Activated effector memory CD4-positive, alpha-beta T cell treated with anti-CD3 and anti-CD28 coated beads, Interleukin-2, amount 50 U/mL, for 16 hours (primary cell): ENCODE measurements around the gene PRSS33.
A peak's percentile ranks its signal among the peaks of the same experiment; 100 is the strongest.

Source experiments
- DNase-seq: peaks from one replicate; pipeline ENCODE4 v3.0.0-alpha.2; 2020

The PRSS33 gene

DNA sequence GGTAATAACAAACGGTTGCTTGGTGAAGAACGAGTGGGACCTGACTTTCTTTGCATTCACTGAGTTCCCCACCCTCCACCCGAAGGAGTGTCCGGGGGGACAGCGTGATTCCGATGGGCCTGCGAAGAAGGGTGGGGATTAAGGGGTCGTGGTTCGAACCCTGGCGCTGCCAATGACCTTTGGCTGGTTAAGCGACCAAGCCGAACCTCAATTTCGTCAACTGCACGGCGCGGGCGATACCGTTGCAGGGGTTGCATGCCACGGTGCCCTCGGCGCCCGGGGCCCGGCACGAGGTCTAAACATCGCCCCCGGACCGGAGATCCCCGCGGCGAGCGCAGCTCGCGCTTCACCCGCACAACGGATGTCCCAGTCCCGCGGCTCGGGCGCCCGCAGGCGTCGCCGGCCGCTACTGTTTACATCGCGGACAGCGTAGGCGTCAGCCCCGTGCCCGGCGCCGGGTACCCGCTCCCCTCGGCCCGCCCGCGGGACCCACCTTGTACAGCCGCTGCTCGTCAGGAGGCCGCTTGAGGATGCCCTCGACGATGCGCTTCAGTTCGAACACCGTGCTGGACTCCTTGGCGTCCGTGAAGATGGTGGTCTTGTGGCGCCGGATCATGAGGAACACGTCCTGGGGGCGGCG lies 10.7 kb downstream of the PRSS33 start:
- peak; percentile 78 for DNase-seq

DNA sequence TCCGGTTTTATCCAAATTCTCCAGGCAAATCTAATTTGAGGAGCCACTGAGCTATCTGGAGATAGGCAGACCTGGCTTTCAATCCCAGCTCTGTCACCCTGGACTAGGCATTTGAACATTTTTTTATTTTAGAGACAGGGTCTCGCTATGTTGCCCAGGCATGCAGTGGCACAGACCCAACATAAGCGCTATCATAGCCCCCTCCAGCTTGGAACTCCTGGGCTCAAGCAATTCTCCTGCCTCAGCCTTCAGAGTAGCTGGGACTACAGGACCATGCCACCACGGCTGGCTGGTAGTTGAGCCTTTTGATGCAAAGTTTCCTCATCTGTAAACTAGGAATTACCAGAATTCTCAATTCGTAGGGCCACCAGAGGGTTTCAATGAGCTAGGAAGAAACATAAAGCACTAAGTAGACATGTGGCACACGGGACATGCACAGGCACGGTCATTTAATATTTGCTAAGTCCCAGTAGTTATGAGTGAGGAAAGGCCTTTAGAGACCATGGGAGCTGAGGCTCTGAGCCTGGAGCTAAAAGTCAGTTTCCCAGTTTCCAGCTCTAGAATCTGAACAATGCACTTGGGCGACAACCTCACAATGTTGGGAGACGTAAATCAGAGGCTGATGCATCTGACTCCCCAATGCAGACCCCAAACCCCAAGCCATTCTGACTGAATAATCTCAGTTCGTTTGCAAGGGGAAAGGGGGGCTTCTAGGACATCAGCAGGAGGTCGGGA lies 11.4 kb downstream of the PRSS33 start:
- DNase-seq, result no peak

DNA sequence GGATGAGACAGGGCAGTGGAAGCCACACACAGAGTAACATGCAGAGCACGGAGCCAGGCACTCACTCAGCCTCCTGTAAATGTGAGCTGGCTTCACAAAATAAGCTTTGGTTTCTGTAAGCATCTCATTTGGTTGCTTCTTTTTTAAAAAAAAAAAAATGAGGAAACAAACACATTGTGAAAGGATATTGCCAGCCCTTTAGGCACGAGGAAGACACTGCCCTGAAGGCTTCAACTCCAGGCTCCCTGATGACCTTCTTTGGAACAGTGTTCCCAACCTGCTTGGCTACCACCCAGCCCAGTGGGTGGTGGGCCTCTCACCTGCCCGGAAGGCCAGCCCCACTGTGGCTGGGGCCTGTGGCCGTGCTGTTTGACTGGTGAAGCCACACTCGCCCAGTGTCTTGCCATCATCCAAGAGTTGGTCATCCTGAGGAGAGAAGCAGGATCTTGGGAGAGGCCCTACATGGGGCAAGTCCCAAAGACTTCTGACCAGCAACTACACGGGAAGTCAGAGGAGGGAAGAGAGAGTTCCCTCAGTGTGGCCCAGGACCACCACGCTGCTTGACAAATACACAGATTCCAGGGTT lies 12.1 kb downstream of the PRSS33 start:
- DNase-seq, result no peak

DNA sequence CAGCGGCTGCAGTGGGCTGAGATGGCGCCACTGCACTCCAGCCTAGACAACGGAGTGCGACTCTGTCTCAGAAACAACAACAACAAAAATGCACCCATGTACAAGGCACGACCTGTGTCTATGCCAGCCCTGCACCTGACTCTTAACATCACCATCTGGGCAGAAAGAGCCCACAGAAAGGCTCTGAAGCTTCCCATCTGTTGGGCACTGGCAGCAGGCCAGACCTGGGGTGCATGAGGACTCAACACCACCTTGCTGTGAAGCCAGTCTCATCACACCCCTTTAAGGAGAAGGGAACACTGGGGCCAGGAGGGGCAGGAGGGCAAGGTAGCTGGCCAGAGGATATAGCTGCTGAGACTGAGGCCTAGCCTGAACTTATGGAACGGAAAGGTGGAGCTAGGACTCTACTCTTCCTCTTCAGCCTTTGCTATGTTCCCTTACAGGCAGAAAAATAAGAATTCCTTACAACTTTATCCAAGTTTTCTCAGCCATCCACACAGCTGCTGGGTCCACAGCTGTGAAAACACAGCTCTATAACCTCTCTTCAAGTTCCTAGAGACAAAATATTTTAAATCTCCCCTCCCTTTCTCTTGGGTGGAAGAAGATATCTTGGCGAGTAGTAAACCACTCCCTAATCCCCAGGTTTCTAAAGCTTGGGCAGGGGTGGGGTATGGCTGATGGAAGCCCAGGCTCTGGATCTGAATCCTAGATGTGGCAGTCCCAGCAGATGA lies 13.0 kb downstream of the PRSS33 start:
- DNase-seq, result no peak

DNA sequence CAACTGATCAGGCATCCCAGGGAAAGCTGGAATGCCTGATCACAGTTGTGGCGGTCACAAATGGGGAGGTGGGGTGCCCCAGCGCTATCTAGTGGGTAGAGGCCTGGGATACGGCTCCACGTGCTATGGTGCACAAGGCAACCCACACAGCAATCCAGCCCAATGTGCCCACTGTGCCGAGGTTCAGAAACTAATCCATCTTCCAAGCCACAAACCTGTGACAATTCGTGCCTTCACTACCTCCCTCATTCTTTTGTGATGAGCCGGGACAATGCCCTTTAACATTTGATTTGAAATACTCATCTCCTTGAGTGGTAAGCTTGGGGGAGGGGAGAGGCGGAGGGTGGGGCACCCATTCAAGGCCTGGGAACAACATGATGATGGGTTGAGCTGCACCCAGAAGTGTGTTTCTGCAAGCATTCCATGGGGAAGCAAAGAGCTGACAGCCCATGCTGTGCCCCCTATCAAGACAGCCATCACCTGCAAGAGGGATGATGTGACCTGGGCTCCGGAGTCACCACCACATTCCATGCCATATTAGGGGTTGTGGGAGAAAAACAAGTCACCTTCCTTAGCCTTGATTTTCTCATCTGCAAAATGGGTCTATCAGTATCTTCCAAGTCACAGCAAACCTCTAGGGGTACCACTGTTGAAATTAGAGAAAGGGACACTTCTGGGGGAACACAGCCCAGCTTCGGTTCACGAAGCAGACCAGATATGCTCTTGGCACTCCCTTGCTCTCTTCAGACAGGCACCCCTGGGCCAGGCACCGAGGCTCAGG lies 14.0 kb downstream of the PRSS33 start:
- no peak for DNase-seq

DNA sequence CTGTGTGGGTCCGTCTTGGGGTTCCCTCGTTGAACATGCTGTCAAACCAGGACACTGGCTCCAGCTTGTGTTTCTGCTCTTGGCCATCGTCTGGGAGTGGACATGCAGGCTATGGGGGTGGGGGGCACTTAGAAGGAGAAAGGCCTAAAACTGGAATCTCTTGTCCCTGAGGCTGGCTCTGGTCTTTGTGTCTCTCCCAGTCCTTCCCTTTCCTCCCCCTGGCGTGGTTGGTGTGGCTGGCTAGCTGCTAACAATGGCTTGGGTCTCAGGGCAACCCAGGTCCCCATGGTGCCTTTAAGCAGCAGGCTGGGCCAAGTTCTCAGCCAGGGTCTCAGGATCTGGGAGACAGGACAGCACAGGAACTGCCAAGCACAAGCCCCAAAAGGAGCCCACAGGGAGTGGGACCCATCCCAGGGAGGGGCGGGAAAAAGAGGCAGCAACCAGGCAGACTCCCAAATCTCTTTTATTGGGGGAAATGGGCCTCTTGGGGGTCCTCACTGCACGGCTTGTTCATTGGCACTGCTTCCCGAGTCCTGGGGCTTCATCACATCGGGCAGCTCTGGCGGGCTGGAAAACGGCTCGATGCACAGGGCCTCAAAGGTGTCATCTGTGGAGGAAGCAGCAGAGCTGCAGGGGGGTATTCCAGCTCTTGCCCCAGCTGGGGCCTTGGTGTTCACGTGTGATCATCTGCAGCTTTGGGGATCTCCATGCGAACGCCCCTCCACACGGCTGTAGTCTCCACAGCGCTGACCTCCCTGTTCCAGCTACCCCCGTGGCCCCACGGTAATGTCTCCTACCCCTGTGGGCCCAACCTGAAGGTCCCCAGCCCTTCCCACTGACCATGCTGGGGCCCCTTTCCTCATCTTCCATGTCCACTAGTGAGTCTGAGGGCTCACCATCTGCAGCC lies 15.6 kb downstream of the PRSS33 start:
- DNase-seq, result no peak

DNA sequence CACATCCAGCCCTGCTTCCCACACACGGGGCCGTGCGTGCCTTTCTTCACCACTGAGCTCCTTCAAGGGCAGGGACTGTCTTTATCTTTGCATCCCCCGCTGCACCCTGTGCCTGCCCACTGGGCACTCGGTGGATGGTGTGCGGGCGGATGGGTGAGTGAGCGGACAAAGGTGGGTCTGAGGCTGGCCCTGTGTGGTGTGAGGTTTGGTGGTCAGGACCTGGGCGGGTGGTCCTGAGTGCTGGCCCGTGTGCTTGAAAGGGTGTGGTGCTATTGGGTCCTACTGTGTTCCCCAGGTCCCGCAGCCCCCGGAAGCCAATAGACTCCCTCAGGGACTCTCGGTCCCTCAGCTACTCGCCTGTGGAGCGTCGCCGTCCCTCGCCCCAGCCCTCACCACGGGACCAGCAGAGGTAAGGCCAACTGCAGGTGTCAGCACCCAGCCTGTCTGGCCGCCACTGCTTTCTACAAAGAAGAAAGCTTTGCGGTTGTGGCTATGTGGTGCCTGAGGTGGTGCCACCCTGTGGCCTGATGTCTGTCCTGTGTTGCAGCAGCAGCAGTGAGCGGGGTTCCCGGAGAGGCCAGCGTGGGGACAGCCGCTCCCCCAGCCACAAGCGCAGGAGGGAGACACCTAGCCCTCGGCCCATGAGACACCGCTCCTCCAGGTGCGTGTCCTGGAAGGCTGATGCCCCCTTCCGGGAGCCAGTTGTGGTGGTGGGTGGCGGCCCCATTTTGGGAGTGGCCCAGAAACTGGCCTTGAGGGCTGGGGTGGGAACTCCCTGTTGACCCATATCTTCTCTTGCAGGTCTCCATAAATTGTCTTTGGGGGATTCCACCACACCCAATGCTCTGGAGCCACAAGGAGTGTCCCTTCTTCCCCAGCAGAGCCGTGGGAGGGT lies 17.1 kb downstream of the PRSS33 start:
- no peak for DNase-seq

DNA sequence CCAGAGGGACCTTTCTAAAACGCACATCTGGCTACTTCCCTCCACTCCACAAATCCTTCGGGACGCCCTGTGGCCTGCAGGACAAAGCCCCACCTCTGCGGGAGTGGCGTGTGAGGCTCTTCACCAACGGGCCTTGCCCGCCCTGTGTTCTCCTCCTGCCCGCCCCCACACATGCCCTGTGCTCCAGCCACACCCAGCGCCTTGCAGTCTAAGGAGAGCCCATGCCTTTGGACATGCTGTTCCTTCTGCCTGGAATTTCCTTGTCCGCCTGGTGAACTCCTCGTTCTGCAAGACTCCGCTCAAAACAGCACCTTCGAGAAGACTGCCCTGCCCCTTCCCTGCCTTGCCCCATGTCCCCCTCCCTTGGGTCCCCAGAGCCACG lies 17.7 kb downstream of the PRSS33 start:
- DNase-seq, result no peak

DNA sequence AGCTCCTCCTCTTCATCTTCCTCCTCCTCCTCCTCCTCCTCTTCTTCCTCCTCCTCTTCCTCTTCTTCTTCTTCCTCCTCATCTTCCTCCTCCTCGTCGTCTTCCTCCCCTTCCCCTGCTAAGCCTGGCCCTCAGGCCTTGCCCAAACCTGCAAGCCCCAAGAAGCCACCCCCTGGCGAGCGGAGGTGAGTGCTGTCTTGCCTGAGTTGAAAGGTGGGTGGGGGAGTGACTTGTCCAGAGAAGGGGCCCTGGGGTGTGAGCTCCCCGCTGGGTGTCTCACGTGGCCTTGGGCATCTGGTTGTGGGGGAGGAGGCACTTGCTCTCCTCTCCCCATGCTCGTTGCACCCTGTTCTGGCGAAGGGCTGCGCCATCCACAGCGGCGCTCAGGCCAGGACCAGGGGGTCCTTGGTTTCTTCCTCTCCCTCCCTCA lies 18.2 kb downstream of the PRSS33 start:
- no peak for DNase-seq

DNA sequence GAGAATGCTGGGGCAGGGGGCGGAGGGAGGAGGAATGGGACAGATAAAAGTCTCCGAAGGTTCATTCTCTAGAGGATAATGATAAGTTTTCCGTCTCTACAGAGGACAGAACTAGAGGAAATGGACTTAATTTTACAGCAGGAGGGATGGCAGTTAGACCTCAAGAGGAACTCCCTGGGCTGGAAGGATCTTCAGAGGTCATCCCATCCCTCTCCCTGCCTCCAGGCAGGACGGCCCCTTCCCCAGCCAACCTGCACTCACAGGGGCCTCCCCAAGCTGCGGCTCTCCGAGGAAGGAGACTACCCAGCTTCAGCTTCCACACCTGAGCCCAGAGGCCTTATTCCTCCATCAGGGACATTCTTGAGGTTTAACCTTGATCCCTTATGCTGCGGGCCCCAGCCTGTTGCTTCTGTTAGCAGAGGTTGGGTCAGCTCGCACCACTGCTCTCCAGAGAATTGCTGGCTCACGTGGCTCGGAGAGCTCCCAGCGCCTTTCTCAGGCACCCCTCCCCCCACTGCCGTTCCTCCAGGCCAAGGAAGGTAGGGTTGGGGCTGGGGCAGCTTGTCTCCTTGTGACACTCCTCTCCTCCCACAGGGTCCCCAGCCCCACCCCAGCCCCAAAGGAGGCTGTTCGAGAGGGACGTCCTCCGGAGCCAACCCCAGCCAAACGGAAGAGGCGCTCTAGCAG lies 18.8 kb downstream of the PRSS33 start:
- no peak for DNase-seq

DNA sequence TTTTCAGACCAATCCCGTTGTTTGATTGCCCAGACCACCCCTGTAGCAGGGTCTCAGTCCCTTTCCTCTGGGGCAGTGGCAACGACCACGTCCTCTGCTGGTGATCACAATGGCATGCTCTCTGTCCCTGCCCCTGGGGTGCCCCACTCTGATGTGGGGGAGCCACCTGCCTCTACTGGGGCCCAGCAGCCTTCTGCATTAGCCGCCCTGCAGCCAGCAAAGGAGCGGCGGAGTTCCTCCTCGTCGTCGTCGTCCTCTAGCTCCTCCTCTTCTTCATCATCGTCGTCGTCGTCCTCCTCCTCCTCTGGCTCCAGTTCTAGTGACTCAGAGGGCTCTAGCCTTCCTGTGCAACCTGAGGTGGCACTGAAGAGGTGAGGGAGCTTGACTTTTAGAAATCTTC lies 19.5 kb downstream of the PRSS33 start:
- no peak for DNase-seq

DNA sequence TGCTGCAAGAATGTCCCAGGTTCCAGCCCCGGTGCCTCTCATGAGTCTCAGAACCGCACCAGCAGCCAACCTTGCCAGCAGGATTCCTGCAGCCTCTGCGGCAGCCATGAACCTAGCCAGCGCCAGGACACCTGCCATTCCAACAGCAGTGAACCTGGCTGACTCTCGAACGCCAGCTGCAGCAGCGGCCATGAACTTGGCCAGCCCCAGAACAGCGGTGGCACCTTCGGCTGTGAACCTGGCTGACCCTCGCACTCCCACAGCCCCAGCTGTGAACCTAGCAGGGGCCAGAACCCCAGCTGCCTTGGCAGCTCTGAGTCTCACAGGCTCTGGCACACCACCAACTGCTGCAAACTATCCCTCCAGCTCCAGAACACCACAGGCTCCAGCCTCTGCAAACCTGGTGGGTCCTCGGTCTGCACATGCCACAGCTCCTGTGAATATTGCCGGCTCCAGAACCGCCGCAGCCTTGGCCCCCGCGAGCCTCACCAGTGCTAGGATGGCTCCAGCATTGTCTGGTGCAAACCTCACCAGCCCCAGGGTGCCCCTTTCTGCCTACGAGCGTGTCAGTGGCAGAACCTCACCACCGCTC lies 20.1 kb downstream of the PRSS33 start:
- no peak for DNase-seq

DNA sequence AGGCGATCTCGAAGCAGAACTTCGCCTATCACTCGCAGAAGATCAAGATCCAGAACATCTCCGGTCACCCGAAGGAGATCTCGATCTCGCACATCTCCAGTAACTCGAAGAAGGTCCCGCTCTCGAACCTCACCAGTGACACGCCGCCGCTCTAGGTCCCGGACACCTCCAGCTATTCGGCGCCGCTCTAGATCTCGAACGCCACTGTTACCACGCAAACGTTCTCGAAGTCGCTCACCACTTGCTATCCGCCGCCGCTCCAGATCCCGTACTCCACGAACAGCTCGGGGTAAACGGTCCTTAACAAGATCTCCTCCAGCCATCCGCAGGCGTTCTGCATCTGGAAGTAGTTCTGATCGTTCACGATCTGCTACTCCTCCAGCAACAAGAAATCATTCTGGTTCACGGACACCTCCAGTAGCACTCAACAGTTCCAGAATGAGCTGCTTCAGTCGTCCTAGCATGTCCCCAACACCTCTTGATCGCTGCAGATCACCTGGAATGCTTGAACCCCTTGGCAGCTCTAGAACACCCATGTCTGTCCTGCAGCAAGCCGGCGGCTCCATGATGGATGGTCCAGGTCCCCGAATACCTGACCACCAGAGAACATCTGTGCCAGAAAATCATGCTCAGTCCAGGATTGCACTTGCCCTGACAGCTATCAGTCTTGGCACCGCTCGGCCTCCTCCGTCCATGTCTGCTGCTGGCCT lies 20.8 kb downstream of the PRSS33 start:
- DNase-seq, result no peak

DNA sequence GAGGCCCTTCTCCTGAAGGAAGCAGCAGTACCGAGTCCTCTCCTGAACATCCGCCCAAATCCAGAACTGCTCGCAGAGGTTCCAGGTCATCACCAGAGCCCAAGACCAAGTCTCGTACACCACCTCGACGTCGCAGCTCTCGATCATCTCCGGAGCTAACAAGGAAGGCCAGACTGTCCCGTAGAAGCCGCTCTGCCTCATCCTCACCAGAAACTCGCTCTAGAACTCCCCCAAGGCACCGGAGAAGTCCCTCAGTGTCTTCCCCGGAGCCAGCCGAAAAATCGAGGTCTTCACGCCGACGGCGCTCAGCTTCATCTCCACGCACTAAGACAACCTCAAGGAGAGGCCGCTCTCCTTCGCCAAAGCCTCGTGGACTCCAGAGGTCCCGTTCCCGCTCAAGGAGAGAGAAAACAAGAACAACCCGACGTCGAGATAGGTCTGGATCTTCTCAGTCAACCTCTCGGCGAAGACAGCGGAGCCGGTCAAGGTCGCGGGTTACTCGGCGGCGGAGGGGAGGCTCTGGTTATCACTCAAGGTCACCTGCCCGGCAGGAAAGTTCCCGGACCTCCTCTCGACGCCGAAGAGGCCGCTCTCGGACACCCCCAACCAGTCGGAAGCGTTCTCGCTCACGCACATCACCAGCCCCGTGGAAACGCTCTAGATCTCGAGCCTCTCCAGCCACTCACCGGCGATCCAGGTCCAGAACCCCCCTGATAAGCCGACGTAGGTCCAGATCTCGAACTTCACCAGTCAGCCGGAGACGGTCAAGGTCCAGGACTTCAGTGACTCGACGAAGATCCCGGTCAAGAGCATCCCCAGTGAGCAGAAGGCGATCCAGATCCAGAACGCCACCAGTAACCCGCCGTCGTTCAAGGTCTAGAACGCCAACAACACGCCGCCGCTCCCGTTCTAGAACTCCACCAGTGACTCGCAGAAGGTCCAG lies 21.6 kb downstream of the PRSS33 start:
- DNase-seq, result no peak

DNA sequence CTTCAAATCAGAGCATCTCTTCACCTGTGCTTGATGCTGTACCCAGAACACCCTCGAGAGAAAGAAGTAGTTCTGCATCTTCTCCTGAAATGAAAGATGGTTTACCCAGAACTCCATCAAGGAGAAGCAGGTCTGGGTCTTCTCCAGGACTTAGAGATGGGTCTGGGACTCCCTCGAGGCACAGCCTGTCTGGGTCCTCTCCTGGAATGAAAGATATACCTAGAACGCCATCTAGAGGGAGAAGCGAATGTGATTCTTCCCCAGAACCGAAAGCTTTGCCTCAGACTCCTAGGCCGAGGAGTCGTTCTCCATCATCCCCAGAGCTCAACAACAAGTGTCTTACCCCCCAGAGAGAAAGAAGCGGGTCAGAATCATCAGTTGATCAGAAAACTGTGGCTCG lies 22.6 kb downstream of the PRSS33 start:
- DNase-seq, result no peak

DNA sequence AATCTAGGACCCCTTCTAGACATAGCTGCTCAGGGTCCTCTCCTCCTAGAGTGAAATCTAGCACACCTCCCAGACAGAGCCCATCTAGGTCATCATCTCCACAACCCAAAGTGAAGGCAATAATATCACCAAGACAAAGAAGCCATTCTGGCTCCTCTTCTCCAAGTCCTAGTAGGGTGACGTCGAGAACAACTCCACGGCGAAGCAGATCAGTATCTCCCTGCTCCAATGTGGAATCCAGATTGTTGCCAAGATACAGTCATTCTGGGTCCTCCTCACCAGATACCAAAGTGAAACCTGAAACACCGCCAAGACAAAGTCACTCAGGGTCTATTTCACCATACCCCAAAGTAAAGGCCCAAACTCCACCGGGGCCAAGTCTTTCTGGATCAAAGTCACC lies 24.2 kb downstream of the PRSS33 start:
- DNase-seq, result no peak

DNA sequence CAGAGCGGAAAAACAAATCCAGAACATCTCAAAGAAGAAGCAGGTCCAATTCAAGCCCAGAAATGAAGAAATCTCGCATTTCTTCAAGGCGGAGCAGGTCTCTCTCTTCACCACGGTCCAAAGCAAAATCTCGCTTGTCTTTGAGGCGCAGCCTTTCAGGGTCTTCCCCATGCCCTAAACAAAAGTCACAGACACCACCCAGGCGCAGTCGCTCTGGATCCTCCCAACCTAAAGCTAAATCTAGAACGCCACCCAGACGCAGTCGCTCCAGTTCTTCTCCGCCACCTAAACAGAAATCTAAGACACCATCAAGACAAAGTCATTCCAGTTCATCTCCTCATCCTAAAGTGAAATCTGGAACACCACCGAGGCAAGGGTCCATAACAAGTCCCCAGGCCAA lies 24.6 kb downstream of the PRSS33 start:
- DNase-seq, result no peak
